Kidney (tissue), 14 donors: Measurements from ENCODE around the gene GAS2L2. TPM values are rescaled to one million over a fixed set of nuclear protein-coding genes. Genes with fewer than 3 reads are reported as not detected.
A peak's percentile ranks its signal among the peaks of the same experiment; 100 is the strongest.

Source experiments
- DNase-seq, 5 donors: peaks; one replicate each; pipeline ENCODE4 v3.0.0-alpha.2; 2013 to 2020
- FAIRE-seq: peaks from 2 replicates; lab custom pipeline; 2012; peaks lifted over from hg19 to GRCh38; lab: Jason Lieb, UNC
- H3K27ac ChIP-seq, 2 donors: one replicate each; pipeline ENCODE4 v1.7.0; 2013; ENCODE audit warnings: low read depth in 2 of 2, low read length in 2 of 2, inconsistent platforms in 1 of 2
- H3K27me3 ChIP-seq: one replicate; pipeline ENCODE4 v1.7.1; 2013; ENCODE audit warnings: low read length, inconsistent platforms; ENCODE audit not compliant: control insufficient read depth, insufficient read depth
- H3K36me3 ChIP-seq, 3 donors: one replicate each; pipeline versions ENCODE4 v1.7.0 to v1.7.1; 2013; ENCODE audit warnings: low read length in 3 of 3, control low read depth in 1 of 3, inconsistent platforms in 1 of 3; ENCODE audit not compliant: insufficient read depth in 3 of 3, control insufficient read depth in 2 of 3
- H3K4me1 ChIP-seq, 3 donors: one replicate each; pipeline versions ENCODE4 v1.7.0 to v1.7.1; 2013; ENCODE audit warnings: low read length in 3 of 3, inconsistent platforms in 1 of 3, low read depth in 1 of 3; ENCODE audit not compliant: control insufficient read depth in 2 of 3, insufficient read depth in 2 of 3
- H3K4me3 ChIP-seq, 3 donors: one replicate each; pipeline versions ENCODE4 v1.7.0 to v1.8.1; 2013; ENCODE audit warnings: low read length in 3 of 3, control low read depth in 1 of 3, inconsistent platforms in 1 of 3
- H3K9ac ChIP-seq, 3 donors: one replicate each; pipeline versions ENCODE4 v1.7.0 to v1.7.1; 2013; ENCODE audit warnings: low read length in 3 of 3, control low read depth in 1 of 3, inconsistent platforms in 1 of 3
- H3K9me3 ChIP-seq, 3 donors: one replicate each; pipeline versions ENCODE4 v1.7.0 to v1.7.1; 2013; ENCODE audit warnings: low read length in 3 of 3, control low read depth in 1 of 3, inconsistent platforms in 1 of 3; ENCODE audit not compliant: control insufficient read depth in 2 of 3, insufficient read depth in 1 of 3
- intact Hi-C: fragments of 100-400 bp; cut with DNase I; formaldehyde crosslinking; loops from one replicate; pipeline ENCODE4 v1.11.1; 2022
- polyA plus RNA-seq: library from polyadenylated mRNA; stranded (reverse); fragments of 350-450 nt; fragmentation: Illumina TruSeq; extraction: RNeasy Lipid Tissue Mini Kit (QIAGEN cat#74804); gene quantifications from one replicate; pipeline ENCODE4 v1.2.3, GENCODE V29; 2014; ENCODE audit warnings: low read depth, low replicate concordance; ENCODE audit not compliant: insufficient read depth
- total RNA-seq: library from RNA; stranded (reverse); fragmentation: NEBNext Ultra II Directional; extraction: Animal tissue kit (Norgen Biotek cat#: 25700); gene quantifications from one replicate; pipeline ENCODE4 v1.2.1, GENCODE V29; 2021
- TF ChIP-seq, protein P1 (sequence below): IDR thresholded peaks from 3 replicates; pipeline ENCODE4 v1.5.1; 2012; ENCODE audit warnings: mild to moderate bottlenecking, moderate library complexity, borderline replicate concordance; ENCODE audit not compliant: insufficient read depth; ENCODE audit errors: extremely low read depth
- donor health status: control.
- donor health status: control.
- donor health status: control.
- donor health status: control.
- donor health status: control.
- donor health status: DM: yes; HTN: yes; CAD: no.
- donor health status: Normal renal cell carcinoma (clear cell type).

GAS2L2 gene
- total and polyA plus RNA-seq, 2 donors from 2014 or later, result not detected

DNA sequence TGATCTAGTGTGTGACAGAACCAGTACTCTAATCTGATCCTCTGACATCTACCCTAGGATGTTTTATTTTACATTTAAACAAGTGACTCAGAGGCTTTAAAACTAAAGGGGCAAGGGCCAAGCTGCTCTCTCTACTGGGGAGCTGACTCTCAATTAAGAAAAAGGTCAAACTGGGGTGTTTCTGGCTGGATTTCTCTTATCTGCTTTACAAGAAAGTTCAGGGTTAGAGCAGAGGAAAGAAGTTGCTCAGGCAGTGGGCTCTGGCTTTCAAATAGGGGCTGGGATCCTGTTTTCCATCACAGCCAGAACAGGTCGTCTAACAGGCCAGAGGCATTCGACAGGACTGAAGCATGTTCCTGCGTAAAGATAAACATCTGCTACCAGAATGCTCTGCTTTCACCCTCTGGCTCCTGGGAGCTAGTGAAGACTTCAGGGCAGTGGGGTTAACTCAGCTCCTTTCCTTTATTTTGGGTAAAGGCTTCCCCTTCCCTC lies 33.9 kb upstream of the GAS2L2 start:
- intact Hi-C loops, result no loop called here
- Histone ChIP-seq H3K36me3 (no peaks in the 10 kb centered on the region), H3K27ac (no peak overlapping the region), H3K4me3 (no peak overlapping the region), H3K4me1 (peaks cover 3 to 8% (median 5%) of the 10 kb centered on the region in 3 donors), H3K9me3 (no peaks in the 10 kb centered on the region), H3K9ac (no peak overlapping the region), H3K27me3 (no peaks in the 10 kb centered on the region)
- FAIRE-seq (no peak), DNase-seq (peak in 1 of 5 donors; percentile 23)
- TF ChIP-seq, protein P1, sequence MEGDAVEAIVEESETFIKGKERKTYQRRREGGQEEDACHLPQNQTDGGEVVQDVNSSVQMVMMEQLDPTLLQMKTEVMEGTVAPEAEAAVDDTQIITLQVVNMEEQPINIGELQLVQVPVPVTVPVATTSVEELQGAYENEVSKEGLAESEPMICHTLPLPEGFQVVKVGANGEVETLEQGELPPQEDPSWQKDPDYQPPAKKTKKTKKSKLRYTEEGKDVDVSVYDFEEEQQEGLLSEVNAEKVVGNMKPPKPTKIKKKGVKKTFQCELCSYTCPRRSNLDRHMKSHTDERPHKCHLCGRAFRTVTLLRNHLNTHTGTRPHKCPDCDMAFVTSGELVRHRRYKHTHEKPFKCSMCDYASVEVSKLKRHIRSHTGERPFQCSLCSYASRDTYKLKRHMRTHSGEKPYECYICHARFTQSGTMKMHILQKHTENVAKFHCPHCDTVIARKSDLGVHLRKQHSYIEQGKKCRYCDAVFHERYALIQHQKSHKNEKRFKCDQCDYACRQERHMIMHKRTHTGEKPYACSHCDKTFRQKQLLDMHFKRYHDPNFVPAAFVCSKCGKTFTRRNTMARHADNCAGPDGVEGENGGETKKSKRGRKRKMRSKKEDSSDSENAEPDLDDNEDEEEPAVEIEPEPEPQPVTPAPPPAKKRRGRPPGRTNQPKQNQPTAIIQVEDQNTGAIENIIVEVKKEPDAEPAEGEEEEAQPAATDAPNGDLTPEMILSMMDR, result no peak

DNA sequence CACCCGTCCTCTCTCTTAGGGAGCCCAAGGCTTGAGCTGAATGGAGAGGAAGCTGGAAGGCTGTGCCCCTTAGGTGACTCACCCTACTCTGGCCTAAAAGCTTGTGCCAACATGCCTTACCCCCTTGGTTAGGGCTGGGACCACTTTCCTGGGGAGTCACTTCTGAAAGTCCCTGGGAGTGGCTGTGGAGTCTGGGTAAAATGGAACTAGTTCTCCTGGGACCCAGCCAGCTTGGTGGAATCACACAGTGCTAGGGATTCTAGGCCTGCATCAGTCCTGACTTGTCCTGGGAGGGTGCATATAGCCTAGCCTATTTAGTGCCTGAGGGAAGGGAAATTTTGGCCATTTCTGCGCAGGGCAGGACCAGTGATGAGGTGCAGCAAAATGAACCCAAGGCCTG lies 31.9 kb upstream of the GAS2L2 start:
- Histone ChIP-seq H3K9ac (no peak overlapping the region), H3K27me3 (no peaks in the 10 kb centered on the region), H3K4me3 (no peak overlapping the region), H3K9me3 (no peaks in the 10 kb centered on the region), H3K36me3 (no peaks in the 10 kb centered on the region), H3K27ac (no peak overlapping the region), H3K4me1 (peaks cover 3 to 8% (median 5%) of the 10 kb centered on the region in 3 donors)
- intact Hi-C loops, result no loop called here
- TF ChIP-seq, protein P1, result no peak
- no peak for FAIRE-seq
- DNase-seq, result no peak

GRCh38 chr17:35780950-35781349 lies 27.9 kb upstream of the GAS2L2 start:
- intact Hi-C loops, result no loop called here
- Histone ChIP-seq H3K9ac (no peak overlapping the region), H3K27ac (no peak overlapping the region), H3K4me3 (no peak overlapping the region), H3K9me3 (no peaks in the 10 kb centered on the region), H3K36me3 (no peaks in the 10 kb centered on the region), H3K27me3 (no peaks in the 10 kb centered on the region), H3K4me1 (peaks cover 0 to 5% (median 4%) of the 10 kb centered on the region in 3 donors)
- FAIRE-seq (no peak), DNase-seq (no peak)
- TF ChIP-seq, protein P1, result no peak
